ENCODE data around the gene SIGLEC14. TPM values are rescaled to one million over a fixed set of nuclear protein-coding genes. Genes with fewer than 3 reads are reported as not detected.

SIGLEC14 gene
- total RNA-seq, 2 experiments from 2014 or later: 0.87 to 1.3 TPM

GRCh38 chr19:51615991-51616390, 30.6 kb downstream of the SIGLEC14 start:
- Histone ChIP-seq H3K36me3 (ENCODE audit: insufficient read depth, low read length) (no peaks in the 10 kb centered on the region), H3K4me1 (ENCODE audit: insufficient read depth, low read length) (no peaks in the 10 kb centered on the region), H3K9me3 (ENCODE audit: control insufficient read depth in 1 of 2, insufficient read depth in 1 of 2, low read length in 2 of 2) (peaks cover 9 to 11% of the 10 kb centered on the region in 2 experiments), H3K27me3 (ENCODE audit: control insufficient read depth in 1 of 2, insufficient read depth in 2 of 2, low read length in 2 of 2) (peaks cover 20 to 24% of the 10 kb centered on the region in 2 experiments), H3K27ac (ENCODE audit: low read depth in 1 of 2, low read length in 2 of 2) (no peak overlapping the region), H3K4me3 (ENCODE audit: low read length) (no peak overlapping the region)
- Mint-ChIP-seq H3K27ac (no peak overlapping the region), H3K27me3 (peaks cover 62% of the 10 kb centered on the region), H3K4me1 (ENCODE audit: low read depth) (no peaks in the 10 kb centered on the region), H3K4me3 (no peak overlapping the region), H3K9me3 (peaks cover 14% of the 10 kb centered on the region), H3K36me3 (ENCODE audit: low read depth) (no peaks in the 10 kb centered on the region)
- ATAC-seq (ENCODE audit: poor library complexity) (no peak), DNase-seq (no peak)
- POLR2A ChIA-PET: no interaction called here
- TF ChIP-seq CTCF (IDR thresholded peaks at IDR 0.05): no peak
- intact Hi-C loops (cut with DNase I, micrococcal nuclease): no loop called here
- CTCF ChIA-PET: no interaction called here

- intact Hi-C loops (cut with DNase I, micrococcal nuclease): no loop called here
- Histone ChIP-seq H3K27ac (ENCODE audit: low read depth in 1 of 2, low read length in 2 of 2) (no peak overlapping the region), H3K27me3 (ENCODE audit: control insufficient read depth in 1 of 2, insufficient read depth in 2 of 2, low read length in 2 of 2) (peaks cover 20 to 24% of the 10 kb centered on the region in 2 experiments), H3K4me3 (ENCODE audit: low read length) (no peak overlapping the region), H3K9me3 (ENCODE audit: control insufficient read depth in 1 of 2, insufficient read depth in 1 of 2, low read length in 2 of 2) (peaks cover 9 to 14% of the 10 kb centered on the region in 2 experiments), H3K4me1 (ENCODE audit: insufficient read depth, low read length) (no peaks in the 10 kb centered on the region), H3K36me3 (ENCODE audit: insufficient read depth, low read length) (no peaks in the 10 kb centered on the region)
- no peaks in the 10 kb centered on the region for H3K4me1 Mint-ChIP-seq (ENCODE audit: low read depth)
- no peak overlapping the region for H3K27ac Mint-ChIP-seq
- ChIA-PET POLR2A (no interaction called here), CTCF (no interaction called here)
- peaks cover 63% of the 10 kb centered on the region for H3K27me3 Mint-ChIP-seq
- DNase-seq (no peak), ATAC-seq (ENCODE audit: poor library complexity) (no peak)
- no peak for TF ChIP-seq CTCF (IDR thresholded peaks at IDR 0.05)
- no peak overlapping the region for H3K4me3 Mint-ChIP-seq
- H3K36me3 Mint-ChIP-seq (ENCODE audit: low read depth): no peaks in the 10 kb centered on the region
- H3K9me3 Mint-ChIP-seq: peaks cover 14% of the 10 kb centered on the region
Observed at GRCh38 chr19:51614789-51615188, 31.8 kb downstream of the SIGLEC14 start.

- no peak overlapping the region for H3K4me3 ChIP-seq (ENCODE audit: low read length)
- H3K27me3 Mint-ChIP-seq: peaks cover 75% of the 10 kb centered on the region
- no peaks in the 10 kb centered on the region for H3K36me3 ChIP-seq (ENCODE audit: insufficient read depth, low read length)
- no peaks in the 10 kb centered on the region for H3K4me1 Mint-ChIP-seq (ENCODE audit: low read depth)
- no peak overlapping the region for H3K27ac ChIP-seq (ENCODE audit: low read depth in 1 of 2, low read length in 2 of 2)
- POLR2A ChIA-PET: no interaction called here
- peaks cover 20 to 24% of the 10 kb centered on the region in 2 experiments for H3K27me3 ChIP-seq (ENCODE audit: control insufficient read depth in 1 of 2, insufficient read depth in 2 of 2, low read length in 2 of 2)
- CTCF ChIA-PET: no interaction called here
- H3K36me3 Mint-ChIP-seq (ENCODE audit: low read depth): no peaks in the 10 kb centered on the region
- no peak overlapping the region for H3K27ac Mint-ChIP-seq
- no peak overlapping the region for H3K4me3 Mint-ChIP-seq
- H3K4me1 ChIP-seq (ENCODE audit: insufficient read depth, low read length): no peaks in the 10 kb centered on the region
- H3K9me3 Mint-ChIP-seq: peaks cover 18% of the 10 kb centered on the region
- ATAC-seq (ENCODE audit: poor library complexity): no peak
- TF ChIP-seq CTCF (IDR thresholded peaks at IDR 0.05): no peak
- H3K9me3 ChIP-seq (ENCODE audit: control insufficient read depth in 1 of 2, insufficient read depth in 1 of 2, low read length in 2 of 2): peaks cover 9 to 15% of the 10 kb centered on the region in 2 experiments
- intact Hi-C loops (cut with DNase I, micrococcal nuclease): no loop called here
- DNase-seq: no peak
Observed at GRCh38 chr19:51610576-51610975, 36.0 kb downstream of the SIGLEC14 start.

Measured in CD4-positive, alpha-beta T cell (primary cell).